ENCODE measurements around the gene ERF.

The ERF gene

GRCh38 chr19:42271861-42272534 is 17.1 kb upstream of the ERF start:
- no peak for TF ChIP-seq CTCF (IDR thresholded peaks at IDR 0.05; ENCODE audit: insufficient read depth, low read depth, low read length, missing control alignments)
- no peak for DNase-seq (ENCODE audit: low read depth)
- no peak overlapping the region for H3K4me3 ChIP-seq (ENCODE audit: low read length)

DNA sequence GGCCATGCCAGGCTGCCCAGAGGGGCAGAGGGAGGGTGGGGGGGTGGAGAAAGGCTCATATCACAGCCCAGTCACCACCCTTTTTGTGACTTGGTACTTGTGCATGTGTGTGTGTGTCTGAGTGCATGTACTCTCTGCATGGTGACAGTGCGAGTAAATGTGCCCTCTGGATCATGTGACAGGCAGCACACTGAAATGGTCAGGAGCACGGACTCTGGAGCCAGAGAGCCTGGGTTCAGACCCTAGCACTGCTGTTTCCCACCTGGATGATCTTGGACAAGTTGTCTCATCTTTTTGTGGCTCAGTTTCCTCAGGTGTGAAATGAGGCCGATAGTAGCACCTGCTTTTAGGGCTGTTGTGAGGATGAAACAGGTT is 16.1 kb upstream of the ERF start:
- peak overlapping the region; percentile 69 for H3K4me3 ChIP-seq (ENCODE audit: low read length)
- DNase-seq (ENCODE audit: low read depth) = no peak
- TF ChIP-seq CTCF (IDR thresholded peaks at IDR 0.05; ENCODE audit: insufficient read depth, low read depth, low read length, missing control alignments) = no peak

GRCh38 chr19:42270346-42271044 is 15.6 kb upstream of the ERF start:
- peak; percentile 95 for DNase-seq (ENCODE audit: low read depth)
- no peak for TF ChIP-seq CTCF (IDR thresholded peaks at IDR 0.05; ENCODE audit: insufficient read depth, low read depth, low read length, missing control alignments)
- peak overlapping the region; percentile 69 for H3K4me3 ChIP-seq (ENCODE audit: low read length)

- peak overlapping the region; percentile 69 for H3K4me3 ChIP-seq (ENCODE audit: low read length)
- TF ChIP-seq CTCF (IDR thresholded peaks at IDR 0.05; ENCODE audit: insufficient read depth, low read depth, low read length, missing control alignments) = no peak
- DNase-seq (ENCODE audit: low read depth) = no peak
Measured at GRCh38 chr19:42269478-42270345, 14.8 kb upstream of the ERF start.

DNA sequence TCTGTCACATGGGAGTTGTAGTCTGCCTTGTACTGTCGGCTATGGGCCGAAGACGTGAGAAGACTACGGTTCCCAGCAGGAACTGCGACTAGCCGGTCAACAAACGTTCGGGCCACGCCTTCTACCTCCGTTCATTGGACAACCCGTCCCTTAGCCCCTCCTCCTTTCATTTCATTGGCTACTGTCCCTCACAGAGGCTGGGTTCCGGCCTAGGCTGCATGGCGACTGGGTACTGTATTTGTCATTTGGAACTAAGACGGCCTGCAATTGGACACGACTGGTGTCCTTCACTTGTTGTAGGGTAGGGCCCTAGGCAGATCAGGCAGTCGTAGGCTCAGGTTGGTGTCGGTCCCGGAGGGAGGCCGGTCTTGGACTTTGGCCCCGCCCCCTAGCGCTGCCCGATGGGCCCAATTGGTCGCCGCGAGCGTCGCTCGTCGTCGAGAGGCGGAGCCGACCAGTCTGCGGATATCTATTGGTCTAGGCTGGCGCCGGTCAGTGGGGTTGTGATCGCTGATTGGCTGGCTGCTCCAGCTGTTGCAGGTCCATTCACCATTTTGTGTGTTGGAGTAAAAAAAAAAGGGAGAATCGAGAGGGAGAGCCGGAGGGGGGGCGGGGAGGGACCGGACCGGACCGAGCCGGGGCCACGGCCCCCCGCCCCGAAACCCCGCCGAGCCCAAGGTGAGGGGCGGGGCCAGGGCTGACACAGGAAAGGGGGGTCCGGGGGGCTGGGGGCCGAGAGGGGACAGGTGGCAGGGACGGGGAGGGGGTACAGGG is 14.0 kb upstream of the ERF start, which contains the start of gene CIC:
Gene CIC (plus strand): TSS at position 549 of the 774 bp plus-strand sequence. CDS start 2,532 bp downstream, outside the sequence.
- H3K4me3 ChIP-seq (ENCODE audit: low read length) = peak within 1 kb of the TSS; percentile 75
- no peak for TF ChIP-seq CTCF (IDR thresholded peaks at IDR 0.05; ENCODE audit: insufficient read depth, low read depth, low read length, missing control alignments)
- DNase-seq (ENCODE audit: low read depth) = peak; percentile 100

DNA sequence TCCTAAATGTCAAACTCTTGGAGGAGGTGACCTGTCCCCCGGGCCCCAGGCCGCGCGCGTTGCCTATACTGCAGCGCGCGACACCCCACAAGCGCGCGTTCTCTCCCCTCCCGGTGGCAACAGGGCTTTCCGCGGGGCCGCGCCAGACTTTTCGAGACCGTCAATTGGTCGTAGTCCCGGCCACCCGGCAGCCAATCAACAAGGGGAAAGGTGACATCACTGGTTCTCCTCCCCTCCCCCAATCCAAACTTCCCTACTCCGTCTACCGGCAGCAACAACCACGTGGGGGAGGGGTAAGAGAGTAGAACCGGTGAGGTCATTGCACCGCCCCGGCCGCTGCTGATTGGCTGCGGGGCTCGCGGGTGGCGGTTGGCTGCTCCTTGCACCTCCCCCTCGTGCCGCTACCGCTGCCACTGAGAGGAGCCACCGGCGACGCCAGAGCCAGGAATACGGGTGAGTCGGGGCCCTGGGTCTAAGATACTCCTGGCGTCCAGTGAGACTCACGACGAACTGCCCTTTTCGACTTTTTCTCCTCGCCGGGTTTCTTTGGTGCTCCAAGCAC is 13.3 kb upstream of the ERF start:
- H3K4me3 ChIP-seq (ENCODE audit: low read length) = peak overlapping the region; percentile 75
- TF ChIP-seq CTCF (IDR thresholded peaks at IDR 0.05; ENCODE audit: insufficient read depth, low read depth, low read length, missing control alignments) = no peak
- DNase-seq (ENCODE audit: low read depth) = peak; percentile 100

All from epithelial cell of esophagus (primary cell).